WTC11 (cell line): ENCODE measurements around the gene FOXO1. TPM values are rescaled to one million over a fixed set of nuclear protein-coding genes. Genes with fewer than 3 reads are reported as not detected.

ENCODE experiments used
- ATAC-seq: fragments of 200-7000 bp; cut with Tn5 transposase; 2 replicates; pipeline ENCODE4 v1.10.0; 2021; ENCODE audit warnings: mild to moderate bottlenecking, moderate library complexity
- CTCF ChIA-PET: fragments of 300-600 bp; sonication (Branson Sonifier 250); formaldehyde crosslinking; loops from one replicate; lab custom pipeline; 2021; ENCODE audit warnings: antibody characterized with exemption; lab: Charles Lee
- POLR2A ChIA-PET: fragments of 350-600 bp; sonication (Branson Sonifier 250); formaldehyde crosslinking; loops from one replicate; lab custom pipeline; 2021; ENCODE audit warnings: antibody characterized with exemption; lab: Charles Lee
- DNase-seq: peaks from one replicate; pipeline ENCODE4 v3.0.0; 2021; ENCODE audit warnings: low spot score
- H3K27ac Mint-ChIP-seq: 2 replicates; pipeline ENCODE4 v1.8.0; 2021; ENCODE audit warnings: mixed read lengths
- H3K27me3 Mint-ChIP-seq: 2 replicates; pipeline ENCODE4 v1.8.0; 2021; ENCODE audit warnings: low read depth, mild to moderate bottlenecking, moderate library complexity, mixed read lengths
- H3K36me3 Mint-ChIP-seq: 2 replicates; pipeline ENCODE4 v1.8.0; 2021; ENCODE audit warnings: mixed read lengths
- H3K4me1 Mint-ChIP-seq: 2 replicates; pipeline ENCODE4 v1.8.0; 2022; ENCODE audit warnings: mixed read lengths
- H3K4me3 Mint-ChIP-seq: 2 replicates; pipeline ENCODE4 v1.8.0; 2021; ENCODE audit warnings: mild to moderate bottlenecking, moderate library complexity, mixed read lengths
- H3K9me3 Mint-ChIP-seq: 2 replicates; pipeline ENCODE4 v1.8.0; 2021; ENCODE audit warnings: mixed read lengths
- FOXK1 ChIP-seq: sonication (generic); formaldehyde crosslinking; IDR thresholded peaks from 2 replicates; pipeline ENCODE4 v1.8.0; 2022; ENCODE audit warnings: mild to moderate bottlenecking, moderate library complexity, missing genetic modification reagents
- JAZF1 ChIP-seq: fragments of 250-450 bp; sonication (Bioruptor Pico); IDR thresholded peaks from 2 replicates; pipeline ENCODE4 v1.9.0; 2021; ENCODE audit warnings: moderate library complexity, mild to moderate bottlenecking, inconsistent platforms
- ZNF121 ChIP-seq: sonication (generic); formaldehyde crosslinking; IDR thresholded peaks from 2 replicates; pipeline ENCODE4 v1.8.0; 2023; ENCODE audit warnings: missing genetic modification reagents
- ZNF219 ChIP-seq: sonication (generic); formaldehyde crosslinking; IDR thresholded peaks from 2 replicates; pipeline ENCODE4 v1.8.0; 2023; ENCODE audit warnings: missing genetic modification reagents, mild to moderate bottlenecking, borderline replicate concordance
- ZNF232 ChIP-seq: sonication (generic); formaldehyde crosslinking; IDR thresholded peaks from 2 replicates; pipeline ENCODE4 v1.8.0; 2022; ENCODE audit warnings: mild to moderate bottlenecking, missing genetic modification reagents
- total RNA-seq: library from RNA; stranded (reverse); gene quantifications from 3 replicates; pipeline ENCODE4 v1.2.3, GENCODE V29; 2021
- TF ChIP-seq, protein P1 (sequence below): sonication (generic); formaldehyde crosslinking; conservative IDR thresholded peaks from 2 replicates; pipeline ENCODE4 v1.8.1; 2023; ENCODE audit warnings: mild to moderate bottlenecking, low read depth, missing genetic modification reagents, moderate library complexity
- TF ChIP-seq, protein P2 (sequence below): sonication (generic); formaldehyde crosslinking; IDR thresholded peaks from 2 replicates; pipeline ENCODE4 v1.8.1; 2023; ENCODE audit warnings: mild to moderate bottlenecking, missing genetic modification reagents, moderate library complexity
- TF ChIP-seq, protein P3 (sequence below): sonication (generic); formaldehyde crosslinking; IDR thresholded peaks from 2 replicates; pipeline ENCODE4 v1.8.0; 2023; ENCODE audit warnings: missing genetic modification reagents, mild to moderate bottlenecking, borderline replicate concordance
- TF ChIP-seq, protein P4 (sequence below): sonication (generic); formaldehyde crosslinking; IDR thresholded peaks from 2 replicates; pipeline ENCODE4 v1.8.1; 2023; ENCODE audit warnings: mild to moderate bottlenecking, missing genetic modification reagents
- TF ChIP-seq, protein P5 (sequence below): sonication (generic); formaldehyde crosslinking; IDR thresholded peaks from 2 replicates; pipeline ENCODE4 v1.8.0; 2023; ENCODE audit warnings: mild to moderate bottlenecking, missing genetic modification reagents

The FOXO1 gene
- total RNA-seq, 1 experiment from 2014 or later: 37.9 TPM

DNA sequence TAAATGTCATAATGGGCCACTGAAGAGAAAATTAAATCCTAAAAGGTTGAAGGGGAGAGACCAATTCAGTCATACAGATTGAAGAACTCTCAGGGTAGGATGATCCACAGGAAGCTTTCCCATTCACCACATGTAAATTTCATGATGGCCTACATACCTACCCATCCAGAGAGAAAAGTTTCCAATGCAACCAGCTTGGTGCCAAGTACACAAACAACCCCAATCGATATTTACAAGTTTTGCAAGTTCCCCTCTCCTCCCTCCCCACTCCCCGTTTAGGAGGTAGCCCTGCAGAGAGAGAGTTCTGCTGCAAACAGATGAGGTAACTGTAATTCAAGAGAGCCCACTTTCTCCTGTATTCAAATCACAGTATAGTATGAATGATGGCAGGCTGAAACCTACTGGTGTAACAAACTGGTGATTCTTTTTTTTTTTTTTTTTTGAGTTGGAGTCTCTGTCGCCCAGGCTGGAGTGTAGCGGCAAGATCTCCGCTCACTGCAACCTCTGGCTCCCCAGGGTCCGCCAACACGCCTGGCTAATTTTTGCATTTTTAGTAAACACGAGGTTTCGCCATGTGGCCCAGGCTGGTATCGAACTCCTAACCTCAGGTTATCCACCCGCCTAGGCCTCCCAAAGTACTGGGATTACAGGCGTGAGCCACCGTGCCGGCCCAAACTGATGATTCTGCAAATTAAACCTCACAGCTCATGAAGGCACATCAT lies 14.4 kb downstream of the FOXO1 start (continued):
- TF ChIP-seq, protein P1, sequence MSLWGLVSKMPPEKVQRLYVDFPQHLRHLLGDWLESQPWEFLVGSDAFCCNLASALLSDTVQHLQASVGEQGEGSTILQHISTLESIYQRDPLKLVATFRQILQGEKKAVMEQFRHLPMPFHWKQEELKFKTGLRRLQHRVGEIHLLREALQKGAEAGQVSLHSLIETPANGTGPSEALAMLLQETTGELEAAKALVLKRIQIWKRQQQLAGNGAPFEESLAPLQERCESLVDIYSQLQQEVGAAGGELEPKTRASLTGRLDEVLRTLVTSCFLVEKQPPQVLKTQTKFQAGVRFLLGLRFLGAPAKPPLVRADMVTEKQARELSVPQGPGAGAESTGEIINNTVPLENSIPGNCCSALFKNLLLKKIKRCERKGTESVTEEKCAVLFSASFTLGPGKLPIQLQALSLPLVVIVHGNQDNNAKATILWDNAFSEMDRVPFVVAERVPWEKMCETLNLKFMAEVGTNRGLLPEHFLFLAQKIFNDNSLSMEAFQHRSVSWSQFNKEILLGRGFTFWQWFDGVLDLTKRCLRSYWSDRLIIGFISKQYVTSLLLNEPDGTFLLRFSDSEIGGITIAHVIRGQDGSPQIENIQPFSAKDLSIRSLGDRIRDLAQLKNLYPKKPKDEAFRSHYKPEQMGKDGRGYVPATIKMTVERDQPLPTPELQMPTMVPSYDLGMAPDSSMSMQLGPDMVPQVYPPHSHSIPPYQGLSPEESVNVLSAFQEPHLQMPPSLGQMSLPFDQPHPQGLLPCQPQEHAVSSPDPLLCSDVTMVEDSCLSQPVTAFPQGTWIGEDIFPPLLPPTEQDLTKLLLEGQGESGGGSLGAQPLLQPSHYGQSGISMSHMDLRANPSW (CRISPR knock-in tag): no peak
- TF ChIP-seq FOXK1 (CRISPR knock-in tag): peak; percentile 70
- TF ChIP-seq, all 79 proteins: peak for 4

DNA sequence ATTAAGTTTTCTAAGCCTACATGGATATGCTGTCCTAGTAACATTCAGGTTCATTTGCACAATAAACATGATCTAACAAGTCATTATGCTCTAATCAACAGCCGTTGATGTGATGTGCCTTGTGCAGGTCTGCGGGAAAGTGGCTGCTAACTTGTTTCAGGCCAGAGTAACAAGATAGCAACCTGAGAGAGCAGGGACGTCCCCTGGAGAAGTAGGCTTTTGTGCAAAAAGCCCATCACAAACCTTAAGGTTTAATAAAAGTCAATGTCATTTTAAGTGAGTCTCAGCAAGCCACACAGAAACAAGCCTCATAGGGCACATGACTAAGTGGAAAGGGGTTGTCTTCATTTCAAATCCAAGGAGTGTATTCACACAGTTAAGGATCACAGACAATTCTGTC lies 17.6 kb downstream of the FOXO1 start:
- Mint-ChIP-seq H3K27me3 (no peaks in the 10 kb centered on the region), H3K4me1 (peaks cover 98% of the 10 kb centered on the region), H3K9me3 (no peaks in the 10 kb centered on the region), H3K4me3 (no peak overlapping the region), H3K36me3 (no peaks in the 10 kb centered on the region), H3K27ac (peak overlapping the region; percentile 93)
- ATAC-seq (peak; percentile 9), DNase-seq (no peak)
- ChIA-PET CTCF (no interaction called here), POLR2A (no interaction called here)
- TF ChIP-seq, protein P2, sequence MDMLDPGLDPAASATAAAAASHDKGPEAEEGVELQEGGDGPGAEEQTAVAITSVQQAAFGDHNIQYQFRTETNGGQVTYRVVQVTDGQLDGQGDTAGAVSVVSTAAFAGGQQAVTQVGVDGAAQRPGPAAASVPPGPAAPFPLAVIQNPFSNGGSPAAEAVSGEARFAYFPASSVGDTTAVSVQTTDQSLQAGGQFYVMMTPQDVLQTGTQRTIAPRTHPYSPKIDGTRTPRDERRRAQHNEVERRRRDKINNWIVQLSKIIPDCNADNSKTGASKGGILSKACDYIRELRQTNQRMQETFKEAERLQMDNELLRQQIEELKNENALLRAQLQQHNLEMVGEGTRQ: peak; percentile 20; the same call in 1 of the 2 replicates
- TF ChIP-seq ZNF121 (CRISPR knock-in tag) (0 out of 2 replicates have a peak, but pooled peaks have one; percentile 21), JAZF1 (no peak), ZNF232 (CRISPR knock-in tag) (no peak)
- TF ChIP-seq, protein P3, sequence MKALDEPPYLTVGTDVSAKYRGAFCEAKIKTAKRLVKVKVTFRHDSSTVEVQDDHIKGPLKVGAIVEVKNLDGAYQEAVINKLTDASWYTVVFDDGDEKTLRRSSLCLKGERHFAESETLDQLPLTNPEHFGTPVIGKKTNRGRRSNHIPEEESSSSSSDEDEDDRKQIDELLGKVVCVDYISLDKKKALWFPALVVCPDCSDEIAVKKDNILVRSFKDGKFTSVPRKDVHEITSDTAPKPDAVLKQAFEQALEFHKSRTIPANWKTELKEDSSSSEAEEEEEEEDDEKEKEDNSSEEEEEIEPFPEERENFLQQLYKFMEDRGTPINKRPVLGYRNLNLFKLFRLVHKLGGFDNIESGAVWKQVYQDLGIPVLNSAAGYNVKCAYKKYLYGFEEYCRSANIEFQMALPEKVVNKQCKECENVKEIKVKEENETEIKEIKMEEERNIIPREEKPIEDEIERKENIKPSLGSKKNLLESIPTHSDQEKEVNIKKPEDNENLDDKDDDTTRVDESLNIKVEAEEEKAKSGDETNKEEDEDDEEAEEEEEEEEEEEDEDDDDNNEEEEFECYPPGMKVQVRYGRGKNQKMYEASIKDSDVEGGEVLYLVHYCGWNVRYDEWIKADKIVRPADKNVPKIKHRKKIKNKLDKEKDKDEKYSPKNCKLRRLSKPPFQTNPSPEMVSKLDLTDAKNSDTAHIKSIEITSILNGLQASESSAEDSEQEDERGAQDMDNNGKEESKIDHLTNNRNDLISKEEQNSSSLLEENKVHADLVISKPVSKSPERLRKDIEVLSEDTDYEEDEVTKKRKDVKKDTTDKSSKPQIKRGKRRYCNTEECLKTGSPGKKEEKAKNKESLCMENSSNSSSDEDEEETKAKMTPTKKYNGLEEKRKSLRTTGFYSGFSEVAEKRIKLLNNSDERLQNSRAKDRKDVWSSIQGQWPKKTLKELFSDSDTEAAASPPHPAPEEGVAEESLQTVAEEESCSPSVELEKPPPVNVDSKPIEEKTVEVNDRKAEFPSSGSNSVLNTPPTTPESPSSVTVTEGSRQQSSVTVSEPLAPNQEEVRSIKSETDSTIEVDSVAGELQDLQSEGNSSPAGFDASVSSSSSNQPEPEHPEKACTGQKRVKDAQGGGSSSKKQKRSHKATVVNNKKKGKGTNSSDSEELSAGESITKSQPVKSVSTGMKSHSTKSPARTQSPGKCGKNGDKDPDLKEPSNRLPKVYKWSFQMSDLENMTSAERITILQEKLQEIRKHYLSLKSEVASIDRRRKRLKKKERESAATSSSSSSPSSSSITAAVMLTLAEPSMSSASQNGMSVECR (CRISPR knock-in tag): no peak

DNA sequence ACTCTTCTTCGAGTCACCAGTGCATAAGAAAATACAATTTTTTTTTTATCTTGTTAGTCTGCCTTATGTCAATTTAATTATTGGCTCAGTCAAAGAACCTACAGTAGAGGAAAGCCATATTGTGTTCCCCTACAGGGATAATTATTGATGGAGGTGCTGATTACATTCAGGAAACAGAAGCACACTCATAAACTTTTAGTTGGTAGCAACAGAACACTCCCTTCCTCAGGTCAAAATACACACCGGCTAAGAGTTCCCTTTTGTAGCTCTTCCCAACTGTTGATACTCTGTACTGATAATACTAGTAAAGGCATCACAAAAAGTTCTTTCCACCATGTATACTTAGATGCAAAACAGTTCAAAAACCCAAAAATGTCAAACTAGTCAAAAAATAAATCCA lies 18.4 kb downstream of the FOXO1 start:
- H3K27ac Mint-ChIP-seq: peak overlapping the region; percentile 85
- ChIA-PET CTCF (interaction anchor here (0.9 to 1.2 kb wide), 2 partner anchors 12 to 34 kb away, joined by 3 read pairs; no protein-coding TSS in a partner anchor), POLR2A (no interaction called here)
- H3K36me3 Mint-ChIP-seq: no peaks in the 10 kb centered on the region
- ATAC-seq: no peak
- H3K27me3 Mint-ChIP-seq: no peaks in the 10 kb centered on the region
- peaks cover 97% of the 10 kb centered on the region for H3K4me1 Mint-ChIP-seq
- TF ChIP-seq, protein P4, sequence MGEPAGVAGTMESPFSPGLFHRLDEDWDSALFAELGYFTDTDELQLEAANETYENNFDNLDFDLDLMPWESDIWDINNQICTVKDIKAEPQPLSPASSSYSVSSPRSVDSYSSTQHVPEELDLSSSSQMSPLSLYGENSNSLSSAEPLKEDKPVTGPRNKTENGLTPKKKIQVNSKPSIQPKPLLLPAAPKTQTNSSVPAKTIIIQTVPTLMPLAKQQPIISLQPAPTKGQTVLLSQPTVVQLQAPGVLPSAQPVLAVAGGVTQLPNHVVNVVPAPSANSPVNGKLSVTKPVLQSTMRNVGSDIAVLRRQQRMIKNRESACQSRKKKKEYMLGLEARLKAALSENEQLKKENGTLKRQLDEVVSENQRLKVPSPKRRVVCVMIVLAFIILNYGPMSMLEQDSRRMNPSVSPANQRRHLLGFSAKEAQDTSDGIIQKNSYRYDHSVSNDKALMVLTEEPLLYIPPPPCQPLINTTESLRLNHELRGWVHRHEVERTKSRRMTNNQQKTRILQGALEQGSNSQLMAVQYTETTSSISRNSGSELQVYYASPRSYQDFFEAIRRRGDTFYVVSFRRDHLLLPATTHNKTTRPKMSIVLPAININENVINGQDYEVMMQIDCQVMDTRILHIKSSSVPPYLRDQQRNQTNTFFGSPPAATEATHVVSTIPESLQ (CRISPR knock-in tag): no peak
- TF ChIP-seq, protein P5, sequence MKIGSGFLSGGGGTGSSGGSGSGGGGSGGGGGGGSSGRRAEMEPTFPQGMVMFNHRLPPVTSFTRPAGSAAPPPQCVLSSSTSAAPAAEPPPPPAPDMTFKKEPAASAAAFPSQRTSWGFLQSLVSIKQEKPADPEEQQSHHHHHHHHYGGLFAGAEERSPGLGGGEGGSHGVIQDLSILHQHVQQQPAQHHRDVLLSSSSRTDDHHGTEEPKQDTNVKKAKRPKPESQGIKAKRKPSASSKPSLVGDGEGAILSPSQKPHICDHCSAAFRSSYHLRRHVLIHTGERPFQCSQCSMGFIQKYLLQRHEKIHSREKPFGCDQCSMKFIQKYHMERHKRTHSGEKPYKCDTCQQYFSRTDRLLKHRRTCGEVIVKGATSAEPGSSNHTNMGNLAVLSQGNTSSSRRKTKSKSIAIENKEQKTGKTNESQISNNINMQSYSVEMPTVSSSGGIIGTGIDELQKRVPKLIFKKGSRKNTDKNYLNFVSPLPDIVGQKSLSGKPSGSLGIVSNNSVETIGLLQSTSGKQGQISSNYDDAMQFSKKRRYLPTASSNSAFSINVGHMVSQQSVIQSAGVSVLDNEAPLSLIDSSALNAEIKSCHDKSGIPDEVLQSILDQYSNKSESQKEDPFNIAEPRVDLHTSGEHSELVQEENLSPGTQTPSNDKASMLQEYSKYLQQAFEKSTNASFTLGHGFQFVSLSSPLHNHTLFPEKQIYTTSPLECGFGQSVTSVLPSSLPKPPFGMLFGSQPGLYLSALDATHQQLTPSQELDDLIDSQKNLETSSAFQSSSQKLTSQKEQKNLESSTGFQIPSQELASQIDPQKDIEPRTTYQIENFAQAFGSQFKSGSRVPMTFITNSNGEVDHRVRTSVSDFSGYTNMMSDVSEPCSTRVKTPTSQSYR: no peak
- TF ChIP-seq ZNF219: no peak
- DNase-seq: no peak
- 0 out of 2 replicates have a peak overlapping the region, but pooled peaks have one; percentile 5 for H3K4me3 Mint-ChIP-seq
- no peaks in the 10 kb centered on the region for H3K9me3 Mint-ChIP-seq
